DND-41 (cell line): ENCODE measurements around the gene NCOA3.

ENCODE experiments used
- ATAC-seq: fragments of 200-7000 bp; cut with Tn5 transposase; 3 replicates; pipeline ENCODE4 v1.9.1; 2021; ENCODE audit warnings: low read depth; ENCODE audit not compliant: insufficient read depth
- DNase-seq: peaks from one replicate; pipeline ENCODE4 v3.0.0-alpha.2; 2020
- H2AFZ ChIP-seq: 2 replicates; pipeline ENCODE4 v1.6.0; 2012; ENCODE audit warnings: low read depth, low read length
- H3K27ac ChIP-seq: 2 replicates; pipeline ENCODE4 v1.5.1; 2012; ENCODE audit warnings: low read length, inconsistent platforms
- H3K27me3 ChIP-seq: fragments of 200-600 bp; sonication (generic); 2 replicates; pipeline ENCODE4 v1.6.0; 2012; ENCODE audit warnings: low read length, mild to moderate bottlenecking, inconsistent platforms; ENCODE audit not compliant: insufficient read depth, poor library complexity
- H3K36me3 ChIP-seq: 2 replicates; pipeline ENCODE4 v1.5.1; 2012; ENCODE audit warnings: low read length, inconsistent platforms; ENCODE audit not compliant: insufficient read depth
- H3K4me1 ChIP-seq: 2 replicates; pipeline ENCODE4 v1.5.1; 2012; ENCODE audit warnings: mild to moderate bottlenecking, low read length; ENCODE audit not compliant: insufficient read depth
- H3K4me2 ChIP-seq: 2 replicates; pipeline ENCODE4 v1.6.0; 2012; ENCODE audit warnings: mild to moderate bottlenecking, moderate library complexity, low read length, inconsistent platforms; ENCODE audit not compliant: insufficient read depth
- H3K4me3 ChIP-seq, 2 experiments: fragments of 200-600 bp in 1 of 2; shearing (Covaris generic) in 1 of 2; 2 replicates each; pipeline ENCODE4 v1.5.1; 2012 to 2016; ENCODE audit warnings: inconsistent platforms in 2 of 2, low read length in 2 of 2, mild to moderate bottlenecking in 2 of 2, low read depth in 1 of 2, moderate library complexity in 1 of 2
- H3K79me2 ChIP-seq: 2 replicates; pipeline ENCODE4 v1.6.0; 2012; ENCODE audit warnings: low read length, inconsistent platforms; ENCODE audit not compliant: insufficient read depth
- H3K9ac ChIP-seq: 2 replicates; pipeline ENCODE4 v1.6.0; 2012; ENCODE audit warnings: low read depth, mild to moderate bottlenecking, inconsistent platforms, low read length, moderate library complexity
- H3K9me3 ChIP-seq: 2 replicates; pipeline ENCODE4 v1.5.1; 2012; ENCODE audit warnings: low read length, moderate library complexity, mild to moderate bottlenecking, inconsistent platforms; ENCODE audit not compliant: insufficient read depth, severe bottlenecking
- H4K20me1 ChIP-seq: 2 replicates; pipeline ENCODE4 v1.6.0; 2012; ENCODE audit warnings: low read length; ENCODE audit not compliant: insufficient read depth
- CTCF ChIP-seq: IDR thresholded peaks from 2 replicates; pipeline ENCODE4 v1.5.1; 2012; ENCODE audit warnings: borderline replicate concordance, low read length, moderate library complexity, mild to moderate bottlenecking; ENCODE audit not compliant: poor library complexity, severe bottlenecking; ENCODE audit errors: extremely low read depth
- EZH2 ChIP-seq: IDR thresholded peaks from 3 replicates; pipeline ENCODE4 v1.6.1; 2012; ENCODE audit warnings: borderline replicate concordance, low read depth, mild to moderate bottlenecking, moderate library complexity, low read length, inconsistent platforms; ENCODE audit not compliant: severe bottlenecking

The NCOA3 gene

DNA sequence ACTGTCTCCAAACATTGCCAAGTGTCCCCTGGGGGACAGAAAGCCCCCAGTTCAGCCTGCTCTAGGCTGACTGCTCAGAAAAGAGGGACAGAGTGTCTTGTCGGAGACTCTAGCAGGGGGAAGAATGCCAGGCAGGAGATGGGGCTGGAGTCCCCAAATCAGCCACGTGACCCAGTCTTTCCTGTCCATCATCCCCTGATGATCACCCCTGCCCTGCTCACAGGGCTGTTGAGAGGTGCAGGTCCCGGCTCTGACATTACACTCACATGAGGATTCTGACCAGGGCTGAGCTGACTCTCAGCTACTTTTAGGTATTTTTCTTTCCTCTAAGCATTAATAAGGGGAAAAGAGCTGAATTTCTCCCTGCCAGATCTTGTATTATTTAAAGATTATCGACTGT lies 167.8 kb downstream of the NCOA3 start:
- Histone ChIP-seq H3K36me3 (no peaks in the 10 kb centered on the region), H3K27ac (no peak overlapping the region), H4K20me1 (0 out of 2 replicates have a peak, but pooled peaks cover 4% of the 10 kb centered on the region), H3K4me2 (no peak overlapping the region), H3K4me1 (no peaks in the 10 kb centered on the region), H3K9me3 (no peaks in the 10 kb centered on the region), H3K4me3 (no peak overlapping the region), H3K79me2 (no peaks in the 10 kb centered on the region), H2AFZ (no peak overlapping the region), H3K9ac (no peak overlapping the region), H3K27me3 (no peaks in the 10 kb centered on the region)
- no peak for DNase-seq
- ATAC-seq: no peak
- TF ChIP-seq EZH2: no peak
- no peak for TF ChIP-seq CTCF

GRCh38 chr20:47669927-47670890 lies 168.5 kb downstream of the NCOA3 start:
- no peak for ATAC-seq
- TF ChIP-seq EZH2 (no peak), CTCF (no peak)
- no peak for DNase-seq
- H3K4me3 ChIP-seq: no peak overlapping the region
- no peaks in the 10 kb centered on the region for H3K9me3 ChIP-seq
- no peak overlapping the region for H3K4me2 ChIP-seq
- H3K9ac ChIP-seq: no peak overlapping the region
- no peaks in the 10 kb centered on the region for H3K79me2 ChIP-seq
- H3K4me1 ChIP-seq: no peaks in the 10 kb centered on the region
- H3K27ac ChIP-seq: no peak overlapping the region
- H2AFZ ChIP-seq: no peak overlapping the region
- 0 out of 2 replicates have a peak, but pooled peaks cover 4% of the 10 kb centered on the region for H4K20me1 ChIP-seq
- H3K36me3 ChIP-seq: no peaks in the 10 kb centered on the region
- no peaks in the 10 kb centered on the region for H3K27me3 ChIP-seq

DNA sequence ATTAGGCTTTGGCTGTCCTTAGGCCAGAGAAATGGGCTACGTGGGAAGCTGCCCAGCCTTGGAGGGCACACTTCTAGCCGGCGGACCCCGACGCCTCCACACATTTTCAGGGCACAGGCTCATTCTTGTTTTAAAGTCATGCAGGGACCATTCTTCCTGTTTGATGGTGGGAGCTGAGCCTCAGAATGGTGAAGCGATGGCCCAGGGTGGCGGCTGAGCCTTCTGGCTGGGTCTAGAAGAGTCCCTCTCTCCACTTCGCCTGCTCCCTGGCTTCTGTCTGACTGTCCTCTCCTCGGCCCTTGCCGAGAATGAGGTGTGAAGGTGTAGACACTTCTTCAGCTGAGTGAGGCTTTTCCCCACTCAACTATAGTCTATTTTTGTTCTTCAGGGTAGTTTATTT lies 169.2 kb downstream of the NCOA3 start:
- TF ChIP-seq EZH2 (no peak), CTCF (no peak)
- H4K20me1 ChIP-seq: 0 out of 2 replicates have a peak, but pooled peaks cover 4% of the 10 kb centered on the region
- H3K79me2 ChIP-seq: no peaks in the 10 kb centered on the region
- no peak overlapping the region for H3K27ac ChIP-seq
- ATAC-seq: no peak
- no peaks in the 10 kb centered on the region for H3K27me3 ChIP-seq
- no peak overlapping the region for H3K4me2 ChIP-seq
- no peak overlapping the region for H3K4me3 ChIP-seq
- H3K9ac ChIP-seq: no peak overlapping the region
- no peak overlapping the region for H2AFZ ChIP-seq
- H3K9me3 ChIP-seq: no peaks in the 10 kb centered on the region
- H3K36me3 ChIP-seq: no peaks in the 10 kb centered on the region
- H3K4me1 ChIP-seq: no peaks in the 10 kb centered on the region
- no peak for DNase-seq
